ENCODE measurements around the gene GSTO2.

DNA sequence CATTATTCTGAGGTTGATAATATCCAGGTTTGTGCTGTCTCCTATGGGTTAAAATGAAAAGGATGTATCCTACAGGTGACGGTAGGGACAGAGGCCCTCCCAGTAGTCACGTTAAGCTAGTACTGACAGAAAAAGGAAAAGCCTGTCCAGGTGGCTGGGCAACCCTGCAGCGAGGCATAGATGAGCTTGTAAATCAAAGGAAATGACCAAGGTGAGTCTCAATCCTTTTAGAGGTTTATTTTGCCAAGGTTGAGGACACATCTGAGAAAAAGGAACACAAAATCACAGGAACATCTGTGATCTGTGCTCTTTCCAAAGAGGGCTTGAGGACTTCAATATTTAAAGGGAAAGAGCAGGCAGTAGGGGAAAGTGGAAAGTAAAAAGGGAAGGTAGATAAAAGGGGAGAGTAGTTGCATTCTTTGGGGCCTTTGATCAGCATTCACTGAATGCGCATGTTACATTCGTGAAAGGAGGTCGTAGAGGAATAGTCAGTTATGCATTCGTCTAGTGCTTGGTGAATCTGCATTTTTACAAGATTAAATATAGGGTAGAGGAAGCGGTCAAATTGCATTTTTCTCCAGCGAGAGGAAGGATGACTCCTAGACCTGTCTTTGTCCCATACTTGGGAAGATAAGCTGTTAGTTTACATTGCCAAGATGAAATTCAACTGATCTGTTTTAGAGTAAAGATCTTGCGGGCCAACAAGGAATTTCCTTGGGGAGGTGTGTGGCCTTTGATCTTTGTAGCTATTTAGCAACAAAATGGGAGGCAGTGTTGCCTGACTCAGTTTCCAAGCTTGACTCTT is 15.2 kb upstream of the GSTO2 start:
- TF ChIP-seq CTCF (IDR thresholded peaks at IDR 0.05) (no peak), POLR2A (IDR thresholded peaks at IDR 0.05) (no peak)
